GM19395 (cell line): ENCODE results near the gene CNPY2.

Experiments used
- ATAC-seq: cut with Tn5 transposase; IDR thresholded peaks from one replicate; pipeline ENCODE4 v1.9.1; 2021; ENCODE audit warnings: mild to moderate bottlenecking, moderate library complexity; ENCODE audit not compliant: unreplicated experiment

CNPY2 gene

GRCh38 chr12:56260921-56261320 is 54.9 kb downstream of the CNPY2 start:
- no peak for ATAC-seq

DNA sequence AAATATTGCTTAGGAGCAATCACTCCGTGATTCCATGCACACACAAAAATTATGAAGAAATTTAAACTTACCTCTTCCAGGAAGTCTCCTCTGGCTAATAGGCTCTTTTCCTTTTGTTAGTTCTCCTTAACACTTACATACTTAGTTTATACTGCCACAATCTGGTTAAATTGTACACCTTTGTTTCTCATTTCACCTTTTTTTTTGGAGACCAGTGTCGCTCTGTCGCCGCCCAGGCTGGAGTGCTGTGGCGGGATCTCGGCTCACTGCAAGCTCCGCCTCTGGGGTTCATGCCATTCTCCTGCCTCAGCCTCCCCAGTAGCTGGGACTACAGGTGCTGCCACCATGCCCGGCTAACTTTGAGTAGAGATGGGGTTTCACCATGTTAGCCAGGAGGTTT is 55.4 kb downstream of the CNPY2 start:
- ATAC-seq: no peak
